H9 (cell line): ENCODE measurements around the gene NDUFAF2. TPM values are rescaled to one million over a fixed set of nuclear protein-coding genes. Genes with fewer than 3 reads are reported as not detected.

ENCODE experiments used
- DNase-seq: peaks from one replicate; pipeline ENCODE4 v3.0.0-alpha.2; 2017
- H2AFZ ChIP-seq: one replicate; pipeline ENCODE4 v1.6.1; 2013; ENCODE audit warnings: mild to moderate bottlenecking, low read length, control low read depth, moderate library complexity
- H2AK5ac ChIP-seq: 2 replicates; pipeline ENCODE4 v1.6.1; 2013; ENCODE audit warnings: low read length, control low read depth, mixed read lengths; ENCODE audit not compliant: insufficient read length
- H2BK120ac ChIP-seq: one replicate; pipeline ENCODE4 v1.6.1; 2013; ENCODE audit warnings: low read depth, mild to moderate bottlenecking, low read length, control low read depth, inconsistent platforms; ENCODE audit not compliant: poor library complexity, severe bottlenecking
- H2BK12ac ChIP-seq: 2 replicates; pipeline ENCODE4 v1.6.1; 2013; ENCODE audit warnings: low read length, control low read depth, mixed read lengths, low read depth; ENCODE audit not compliant: insufficient read length
- H2BK15ac ChIP-seq: 2 replicates; pipeline ENCODE4 v1.6.1; 2013; ENCODE audit warnings: low read depth, low read length, control low read depth
- H2BK20ac ChIP-seq: one replicate; pipeline ENCODE4 v1.6.1; 2013; ENCODE audit warnings: low read depth, mild to moderate bottlenecking, low read length, control low read depth, inconsistent platforms; ENCODE audit not compliant: poor library complexity, severe bottlenecking
- H2BK5ac ChIP-seq: 2 replicates; pipeline ENCODE4 v1.6.1; 2013; ENCODE audit warnings: low read length, control low read depth, mixed read lengths; ENCODE audit not compliant: insufficient read length
- H3K14ac ChIP-seq: 2 replicates; pipeline ENCODE4 v1.6.1; 2013; ENCODE audit warnings: low read length, control low read depth; ENCODE audit not compliant: insufficient read depth
- H3K18ac ChIP-seq: 2 replicates; pipeline ENCODE4 v1.6.1; 2013; ENCODE audit warnings: low read depth, mild to moderate bottlenecking, mixed read lengths, low read length, control low read depth; ENCODE audit not compliant: insufficient read length
- H3K23ac ChIP-seq: 2 replicates; pipeline ENCODE4 v1.6.1; 2013; ENCODE audit warnings: low read length, control low read depth, mixed read lengths, low read depth; ENCODE audit not compliant: insufficient read length
- H3K23me2 ChIP-seq: 2 replicates; pipeline ENCODE4 v1.6.1; 2013; ENCODE audit warnings: low read depth, mild to moderate bottlenecking, mixed read lengths, low read length, control low read depth; ENCODE audit not compliant: insufficient read length, poor library complexity, severe bottlenecking
- H3K27ac ChIP-seq: 2 replicates; pipeline ENCODE4 v1.5.1; 2013; ENCODE audit warnings: low read length, control low read depth, mixed read lengths, low read depth; ENCODE audit not compliant: insufficient read length
- H3K27me3 ChIP-seq: 2 replicates; pipeline ENCODE4 v1.6.1; 2013; ENCODE audit warnings: low read length, control low read depth, inconsistent platforms; ENCODE audit not compliant: insufficient read depth
- H3K4ac ChIP-seq: 2 replicates; pipeline ENCODE4 v1.6.1; 2013; ENCODE audit warnings: low read depth, mild to moderate bottlenecking, control low read depth, inconsistent platforms, low read length, moderate library complexity
- H3K4me1 ChIP-seq: 2 replicates; pipeline ENCODE4 v1.6.1; 2013; ENCODE audit warnings: low read length, control low read depth, inconsistent platforms; ENCODE audit not compliant: insufficient read depth
- H3K4me2 ChIP-seq: 2 replicates; pipeline ENCODE4 v1.6.1; 2013; ENCODE audit warnings: low read length, control low read depth, mixed read lengths; ENCODE audit not compliant: insufficient read length, insufficient read depth
- H3K56ac ChIP-seq: 2 replicates; pipeline ENCODE4 v1.6.1; 2013; ENCODE audit warnings: low read depth, mild to moderate bottlenecking, mixed read lengths, low read length, control low read depth; ENCODE audit not compliant: insufficient read length
- H3K79me1 ChIP-seq: 2 replicates; pipeline ENCODE4 v1.6.1; 2013; ENCODE audit warnings: low read depth, mild to moderate bottlenecking, moderate library complexity, low read length, control low read depth, inconsistent platforms; ENCODE audit not compliant: insufficient read depth, poor library complexity, severe bottlenecking
- H3K79me2 ChIP-seq: 2 replicates; pipeline ENCODE4 v1.6.1; 2013; ENCODE audit warnings: low read length, control low read depth, inconsistent platforms; ENCODE audit not compliant: insufficient read depth
- H3K9ac ChIP-seq: 2 replicates; pipeline ENCODE4 v1.6.1; 2013; ENCODE audit warnings: low read length, control low read depth, mixed read lengths; ENCODE audit not compliant: insufficient read length; ENCODE audit errors: extremely low read depth
- H3K9me3 ChIP-seq: one replicate; pipeline ENCODE4 v1.6.1; 2013; ENCODE audit warnings: low read depth, low read length, inconsistent platforms; ENCODE audit not compliant: control insufficient read depth
- H3T11ph ChIP-seq: one replicate; pipeline ENCODE4 v1.6.1; 2013; ENCODE audit warnings: mild to moderate bottlenecking, low read length, control low read depth, inconsistent platforms
- H4K20me1 ChIP-seq: one replicate; pipeline ENCODE4 v1.6.1; 2013; ENCODE audit not compliant: control insufficient read depth, insufficient read length, insufficient read depth
- H4K5ac ChIP-seq: 2 replicates; pipeline ENCODE4 v1.6.1; 2013; ENCODE audit warnings: low read depth, mild to moderate bottlenecking, mixed read lengths, low read length, control low read depth; ENCODE audit not compliant: insufficient read length
- H4K8ac ChIP-seq: replicated peaks from 2 replicates; pipeline ENCODE4 v1.6.1; 2013; ENCODE audit warnings: low read length, control low read depth, mixed read lengths, low read depth; ENCODE audit not compliant: insufficient read length
- H4K91ac ChIP-seq: 2 replicates; pipeline ENCODE4 v1.6.1; 2013; ENCODE audit warnings: low read depth, mild to moderate bottlenecking, moderate library complexity, mixed read lengths, low read length, control low read depth; ENCODE audit not compliant: insufficient read length
- H3K27ac Mint-ChIP-seq, 3 experiments: 2 replicates in 2 of 3; 3 replicates in 1 of 3; pipeline ENCODE4 v1.8.0; 2020 to 2021; ENCODE audit warnings: mixed read lengths in 3 of 3, mild to moderate bottlenecking in 1 of 3, moderate library complexity in 1 of 3
- H3K27me3 Mint-ChIP-seq: 2 replicates; pipeline ENCODE4 v1.8.0; 2021; ENCODE audit warnings: low read depth, mild to moderate bottlenecking, moderate library complexity, mixed read lengths
- H3K36me3 Mint-ChIP-seq, 3 experiments: 2 replicates in 2 of 3; 3 replicates in 1 of 3; pipeline ENCODE4 v1.8.0; 2020 to 2021; ENCODE audit warnings: low read depth in 3 of 3, mixed read lengths in 3 of 3; ENCODE audit not compliant: insufficient read depth in 1 of 3
- H3K4me1 Mint-ChIP-seq, 2 experiments: 2 replicates each; pipeline ENCODE4 v1.8.0; 2020; ENCODE audit warnings: mixed read lengths in 2 of 2
- H3K4me3 Mint-ChIP-seq, 2 experiments: 2 replicates in 1 of 2; 3 replicates in 1 of 2; pipeline ENCODE4 v1.8.0; 2020 to 2021; ENCODE audit warnings: mild to moderate bottlenecking in 2 of 2, mixed read lengths in 2 of 2, moderate library complexity in 1 of 2
- H3K9me3 Mint-ChIP-seq, 2 experiments: 2 replicates in 1 of 2; 3 replicates in 1 of 2; pipeline ENCODE4 v1.8.0; 2020; ENCODE audit warnings: mild to moderate bottlenecking in 2 of 2, mixed read lengths in 2 of 2, moderate library complexity in 1 of 2
- CTCF ChIP-seq: fragments of 200-600 bp; sonication (generic); conservative IDR thresholded peaks from 3 replicates; pipeline ENCODE4 v1.8.0; 2021; ENCODE audit warnings: antibody characterized with exemption, mild to moderate bottlenecking
- WGBS: extraction: QIAGEN DNeasy Blood & Tissue Kit; methylation state at CpG from one replicate; pipeline ENCODE4 v1.1.7; 2013; ENCODE audit warnings: missing lambda C conversion rate, low lambda C conversion rate, mixed read lengths; ENCODE audit not compliant: insufficient read length; ENCODE audit errors: extremely low coverage; 5-methylcytosine and 5-hydroxymethylcytosine counted together
- total RNA-seq: library from RNA; stranded (reverse); gene quantifications from 2 replicates; pipeline ENCODE4 v1.2.1, GENCODE V29; 2021

The NDUFAF2 gene
- total RNA-seq, 1 experiment from 2014 or later = 31.4 TPM

DNA sequence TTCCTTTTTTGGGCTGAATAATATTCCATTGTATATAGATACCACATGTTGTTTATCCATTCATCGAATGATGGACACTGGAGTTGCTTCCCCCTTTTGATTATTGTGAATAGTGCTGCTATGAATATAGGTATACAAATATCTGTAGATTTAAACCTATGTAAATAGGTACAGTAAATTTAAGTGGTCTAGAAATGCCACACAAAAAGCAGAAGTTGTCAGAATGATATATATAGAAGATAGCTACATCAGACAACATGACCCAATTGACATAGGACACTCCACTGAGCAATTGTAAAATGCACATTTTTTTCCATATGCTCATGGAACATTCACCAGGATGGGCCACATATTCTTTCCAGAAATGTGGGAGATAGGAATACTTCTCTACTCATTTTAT lies 139.7 kb downstream of the NDUFAF2 start:
- Histone ChIP-seq H2AFZ (no peak overlapping the region), H4K20me1 (no peaks in the 10 kb centered on the region), H3K4me2 (no peak overlapping the region), H2BK20ac (no peak overlapping the region), H3K9ac (no peak overlapping the region), H3K14ac (no peak overlapping the region), H3K23me2 (no peaks in the 10 kb centered on the region), H3K4me1 (no peaks in the 10 kb centered on the region), H2BK5ac (no peak overlapping the region), H4K8ac (no peak overlapping the region), H3K56ac (no peak overlapping the region), H3K27me3 (no peaks in the 10 kb centered on the region), H3K79me2 (no peaks in the 10 kb centered on the region), H3K79me1 (no peaks in the 10 kb centered on the region), H2BK15ac (no peak overlapping the region), H2BK120ac (no peak overlapping the region), H4K5ac (no peak overlapping the region), H3K23ac (no peak overlapping the region), H3K9me3 (no peaks in the 10 kb centered on the region), H3K27ac (no peak overlapping the region), H2BK12ac (no peak overlapping the region), H2AK5ac (no peak overlapping the region), H3K4ac (no peak overlapping the region), H3K18ac (no peak overlapping the region), H3T11ph (no peak overlapping the region), H4K91ac (no peak overlapping the region)
- no peak overlapping the region for H3K4me3 Mint-ChIP-seq
- no peak for TF ChIP-seq CTCF
- H3K27me3 Mint-ChIP-seq = no peaks in the 10 kb centered on the region
- WGBS = no CpG with 5 or more reads among the region's 1 CpG
- no peak overlapping the region for H3K27ac Mint-ChIP-seq
- H3K4me1 Mint-ChIP-seq = no peaks in the 10 kb centered on the region
- H3K9me3 Mint-ChIP-seq = no peaks in the 10 kb centered on the region
- no peak for DNase-seq
- H3K36me3 Mint-ChIP-seq = peaks cover 0 to 14% (median 4%) of the 10 kb centered on the region in 3 experiments; a peak in 3 of 7 replicates
